Measurements from ENCODE around the gene UNKL.

- TF ChIP-seq EZH2 (IDR thresholded peaks at IDR 0.05; ENCODE audit: borderline replicate concordance, low read length) = no peak
- no peak for TF ChIP-seq CTCF (IDR thresholded peaks at IDR 0.05; ENCODE audit: low read length)
These were observed 48.3 kb downstream of the UNKL start for GRCh38 chr16:1366060-1366711.

Data from OCI-LY1 (cell line).